ENCODE measurements around the gene UBR4. TPM values are rescaled to one million over a fixed set of nuclear protein-coding genes. Genes with fewer than 3 reads are reported as not detected.

The UBR4 gene
- total RNA-seq, 1 experiment from 2014 or later, result 126 TPM

DNA sequence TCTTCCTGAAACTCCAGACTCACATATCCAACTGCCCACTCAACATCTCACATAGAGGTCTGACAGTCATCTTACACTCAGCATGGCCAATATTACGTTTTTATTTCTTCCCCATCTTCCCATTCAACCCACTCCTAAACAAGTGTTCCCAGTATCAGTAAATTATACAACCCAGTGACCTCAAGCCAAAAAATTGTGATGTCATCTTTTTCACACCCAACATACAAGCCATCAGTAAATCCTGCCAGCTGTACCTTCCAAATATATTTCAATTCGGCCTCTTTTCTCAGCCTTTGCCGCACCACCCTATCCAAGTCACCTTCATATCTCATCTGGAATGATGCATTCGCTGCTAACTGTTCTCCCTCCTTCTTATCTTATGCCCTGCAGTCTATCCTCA, 19.6 kb downstream of the UBR4 start:
- ChIA-PET POLR2A (no interaction called here), CTCF (no interaction called here)
- BruUV-seq (replicated peaks), result no TSS peak
- DNase-seq (ENCODE audit: low read depth, low spot score), result no peak
- no peaks in the 10 kb centered on the region for H3K27me3 ChIP-seq (ENCODE audit: control insufficient read depth, insufficient read depth, low read length)
- no peak for ATAC-seq
- no peaks in the 10 kb centered on the region for H3K9me3 ChIP-seq (ENCODE audit: control insufficient read depth, insufficient read depth, low read depth, low read length)
- intact Hi-C loops (cut with micrococcal nuclease; ENCODE audit: unreplicated experiment), result no loop called here
- no peak overlapping the region for H3K27ac ChIP-seq (ENCODE audit: low read length)
- TF ChIP-seq SIN3A (IDR thresholded peaks at IDR 0.05; ENCODE audit: borderline replicate concordance, insufficient read depth, low read depth, low read length) (no peak), TCF7L2 (IDR thresholded peaks at IDR 0.05; ENCODE audit: low read depth, low read length) (no peak), POLR2AphosphoS5 (IDR thresholded peaks at IDR 0.05; ENCODE audit: low read depth, low read length) (no peak)
- TF ChIP-seq, protein P1, sequence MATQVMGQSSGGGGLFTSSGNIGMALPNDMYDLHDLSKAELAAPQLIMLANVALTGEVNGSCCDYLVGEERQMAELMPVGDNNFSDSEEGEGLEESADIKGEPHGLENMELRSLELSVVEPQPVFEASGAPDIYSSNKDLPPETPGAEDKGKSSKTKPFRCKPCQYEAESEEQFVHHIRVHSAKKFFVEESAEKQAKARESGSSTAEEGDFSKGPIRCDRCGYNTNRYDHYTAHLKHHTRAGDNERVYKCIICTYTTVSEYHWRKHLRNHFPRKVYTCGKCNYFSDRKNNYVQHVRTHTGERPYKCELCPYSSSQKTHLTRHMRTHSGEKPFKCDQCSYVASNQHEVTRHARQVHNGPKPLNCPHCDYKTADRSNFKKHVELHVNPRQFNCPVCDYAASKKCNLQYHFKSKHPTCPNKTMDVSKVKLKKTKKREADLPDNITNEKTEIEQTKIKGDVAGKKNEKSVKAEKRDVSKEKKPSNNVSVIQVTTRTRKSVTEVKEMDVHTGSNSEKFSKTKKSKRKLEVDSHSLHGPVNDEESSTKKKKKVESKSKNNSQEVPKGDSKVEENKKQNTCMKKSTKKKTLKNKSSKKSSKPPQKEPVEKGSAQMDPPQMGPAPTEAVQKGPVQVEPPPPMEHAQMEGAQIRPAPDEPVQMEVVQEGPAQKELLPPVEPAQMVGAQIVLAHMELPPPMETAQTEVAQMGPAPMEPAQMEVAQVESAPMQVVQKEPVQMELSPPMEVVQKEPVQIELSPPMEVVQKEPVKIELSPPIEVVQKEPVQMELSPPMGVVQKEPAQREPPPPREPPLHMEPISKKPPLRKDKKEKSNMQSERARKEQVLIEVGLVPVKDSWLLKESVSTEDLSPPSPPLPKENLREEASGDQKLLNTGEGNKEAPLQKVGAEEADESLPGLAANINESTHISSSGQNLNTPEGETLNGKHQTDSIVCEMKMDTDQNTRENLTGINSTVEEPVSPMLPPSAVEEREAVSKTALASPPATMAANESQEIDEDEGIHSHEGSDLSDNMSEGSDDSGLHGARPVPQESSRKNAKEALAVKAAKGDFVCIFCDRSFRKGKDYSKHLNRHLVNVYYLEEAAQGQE (IDR thresholded peaks at IDR 0.05; ENCODE audit: insufficient read depth in 1 of 2, low read depth in 2 of 2, low read length in 1 of 2), result no peak
- H3K36me3 ChIP-seq (ENCODE audit: control insufficient read depth, insufficient read depth, low read length), result peaks cover 35% of the 10 kb centered on the region
- in situ Hi-C loops (cut with HindIII; ENCODE audit: low pct_unique_long_range_greater_than_20kb, low sequenced_read_pairs), result no loop called here
- no peaks in the 10 kb centered on the region for H3K4me1 ChIP-seq (ENCODE audit: control insufficient read depth, insufficient read depth, low read length)
- no peak overlapping the region for H3K4me3 ChIP-seq (ENCODE audit: low read depth in 2 of 2, low read length in 2 of 2)

DNA sequence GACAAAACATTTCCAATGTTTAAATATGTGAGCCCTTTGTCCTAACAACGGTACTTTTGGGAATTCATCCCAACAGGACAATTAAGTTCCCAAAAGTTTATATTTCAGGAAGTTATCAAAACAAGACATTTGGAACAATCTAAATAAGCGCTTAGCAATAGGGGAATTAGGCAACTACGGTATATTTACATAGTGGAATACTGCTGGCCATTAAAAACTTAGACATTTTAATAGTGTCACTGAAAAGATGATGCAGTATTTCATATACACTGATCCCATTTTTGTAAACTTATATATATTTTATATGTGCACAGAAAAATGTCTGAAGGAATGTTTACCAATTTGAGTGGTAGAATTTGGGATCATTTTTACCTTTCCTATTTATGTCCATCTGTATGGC, 20.8 kb downstream of the UBR4 start:
- intact Hi-C loops (cut with micrococcal nuclease; ENCODE audit: unreplicated experiment), result no loop called here
- ATAC-seq (no peak), DNase-seq (ENCODE audit: low read depth, low spot score) (no peak)
- no peaks in the 10 kb centered on the region for H3K4me1 ChIP-seq (ENCODE audit: control insufficient read depth, insufficient read depth, low read length)
- no peak overlapping the region for H3K27ac ChIP-seq (ENCODE audit: low read length)
- no peaks in the 10 kb centered on the region for H3K27me3 ChIP-seq (ENCODE audit: control insufficient read depth, insufficient read depth, low read length)
- in situ Hi-C loops (cut with HindIII; ENCODE audit: low pct_unique_long_range_greater_than_20kb, low sequenced_read_pairs), result no loop called here
- no peaks in the 10 kb centered on the region for H3K9me3 ChIP-seq (ENCODE audit: control insufficient read depth, insufficient read depth, low read depth, low read length)
- H3K4me3 ChIP-seq (ENCODE audit: low read depth in 2 of 2, low read length in 2 of 2), result no peak overlapping the region
- POLR2A ChIA-PET, result interaction anchor here (0.8 kb wide), 1 partner anchor 44 kb away, joined by 4 read pairs; no protein-coding TSS in a partner anchor
- BruUV-seq (replicated peaks), result no TSS peak
- TF ChIP-seq, protein P1 (IDR thresholded peaks at IDR 0.05; ENCODE audit: insufficient read depth in 1 of 2, low read depth in 2 of 2, low read length in 1 of 2), result no peak
- TF ChIP-seq CTCF (IDR thresholded peaks at IDR 0.05) (no peak), TCF7L2 (IDR thresholded peaks at IDR 0.05; ENCODE audit: low read depth, low read length) (no peak), POLR2AphosphoS5 (IDR thresholded peaks at IDR 0.05; ENCODE audit: low read depth, low read length) (no peak), SIN3A (IDR thresholded peaks at IDR 0.05; ENCODE audit: borderline replicate concordance, insufficient read depth, low read depth, low read length) (no peak)
- CTCF ChIA-PET, result no interaction called here
- H3K36me3 ChIP-seq (ENCODE audit: control insufficient read depth, insufficient read depth, low read length), result peaks cover 40% of the 10 kb centered on the region

Measured in Panc1 (cell line).